K562 (cell line): ENCODE results near the gene ZNF286A. TPM values are rescaled to one million over a fixed set of nuclear protein-coding genes. Genes with fewer than 3 reads are reported as not detected.
"Not testable (repeated sequence)": the region's sequence is repeated elsewhere in the genome, so short reads cannot be mapped to it uniquely, and the experiment has no call there.

Experiments used
- ATAC-seq: fragments of 200-7000 bp; cut with Tn5 transposase; 3 replicates; pipeline ENCODE4 v1.9.1; 2020; ENCODE audit warnings: moderate library complexity
- BruUV-seq: library from RNA; stranded (reverse); fragments of 400-500 nt; replicated peaks from 2 replicates; lab custom pipeline; 2021; lab: Mats Ljungman, UMichigan
- CTCF ChIA-PET: fragments of 300-600 bp; formaldehyde crosslinking; extraction: SDS; loops from one replicate; lab custom pipeline; 2021; ENCODE audit warnings: low intra/inter-chr PET ratio; lab: Yijun Ruan, JAX
- POLR2A ChIA-PET: fragments of 300-600, 350-650 bp; sonication (Branson Sonifier 250); formaldehyde crosslinking; extraction: SDS; loops from one replicate; lab custom pipeline; 2021; ENCODE audit warnings: antibody characterized with exemption, inconsistent platforms; lab: Yijun Ruan, JAX
- DNase-seq, 4 experiments: peaks; one replicate each; pipeline versions ENCODE4 v3.0.0 to v3.0.0-alpha.2; 2011 to 2018; ENCODE audit warnings: low spot score in 3 of 4, mixed read lengths in 3 of 4; ENCODE audit errors: extremely low read depth in 1 of 4
- FAIRE-seq: peaks from 2 replicates; lab custom pipeline; 2011; peaks lifted over from hg19 to GRCh38; lab: Jason Lieb, UNC
- H2AFZ ChIP-seq: 2 replicates; pipeline ENCODE4 v1.6.0; 2011; ENCODE audit warnings: low read depth, low read length, control low read depth, inconsistent platforms
- H3K27ac ChIP-seq: fragments of 200-600 bp; 3 replicates; pipeline ENCODE4 v1.8.0; 2011; ENCODE audit warnings: low read depth, mild to moderate bottlenecking, control low read depth, inconsistent platforms, low read length, moderate library complexity, mixed read lengths; ENCODE audit errors: extremely low read depth
- H3K27me3 ChIP-seq, 2 experiments: fragments of 300-600 bp in 1 of 2; 2 replicates in 1 of 2; 3 replicates in 1 of 2; pipeline versions ENCODE4 v1.6.0 to v1.8.0; 2011; ENCODE audit warnings: inconsistent platforms in 2 of 2, low read length in 2 of 2, mild to moderate bottlenecking in 1 of 2, mixed read lengths in 1 of 2, moderate library complexity in 1 of 2; ENCODE audit not compliant: control insufficient read depth in 2 of 2, insufficient read depth in 2 of 2
- H3K36me3 ChIP-seq: fragments of 300-600 bp; 3 replicates; pipeline ENCODE4 v1.8.0; 2011; ENCODE audit warnings: mild to moderate bottlenecking, low read length, inconsistent platforms; ENCODE audit not compliant: control insufficient read depth, insufficient read depth
- H3K4me1 ChIP-seq, 2 experiments: fragments of 200-600 bp in 1 of 2; replicated peaks in 1 of 2; 2 replicates in 1 of 2; 3 replicates in 1 of 2; pipeline versions ENCODE4 v1.5.1 to v1.8.0; 2011; ENCODE audit warnings: inconsistent platforms in 2 of 2, low read length in 2 of 2, mild to moderate bottlenecking in 1 of 2, mixed read lengths in 1 of 2, moderate library complexity in 1 of 2; ENCODE audit not compliant: control insufficient read depth in 2 of 2, insufficient read depth in 2 of 2
- H3K4me2 ChIP-seq: 2 replicates; pipeline ENCODE4 v1.6.1; 2011; ENCODE audit warnings: low read length, control low read depth, inconsistent platforms, mixed read lengths; ENCODE audit not compliant: insufficient read depth
- H3K4me3 ChIP-seq: fragments of 200-600 bp; sonication (generic), shearing (Covaris generic); 2 replicates; pipeline ENCODE4 v1.5.1; 2016; ENCODE audit warnings: control low read depth, inconsistent platforms
- H3K79me2 ChIP-seq: fragments of 200-600 bp; 3 replicates; pipeline ENCODE4 v1.8.0; 2011; ENCODE audit warnings: low read length, inconsistent platforms; ENCODE audit not compliant: control insufficient read depth, insufficient read depth
- H3K9ac ChIP-seq, 2 experiments: 2 replicates each; pipeline versions ENCODE4 v1.6.0 to v1.6.1; 2011; ENCODE audit warnings: low read depth in 2 of 2, low read length in 2 of 2, control low read depth in 1 of 2, inconsistent platforms in 1 of 2, mild to moderate bottlenecking in 1 of 2, mixed read lengths in 1 of 2; ENCODE audit not compliant: insufficient read depth in 1 of 2
- H3K9me1 ChIP-seq: one replicate; pipeline ENCODE4 v1.6.0; 2011; ENCODE audit warnings: inconsistent platforms, mild to moderate bottlenecking, low read length, moderate library complexity; ENCODE audit not compliant: control insufficient read depth, insufficient read depth
- H3K9me3 ChIP-seq: replicated peaks from 2 replicates; pipeline ENCODE4 v1.5.1; 2011; ENCODE audit warnings: low read depth, low read length, inconsistent platforms; ENCODE audit not compliant: control insufficient read depth, insufficient read depth
- H4K20me1 ChIP-seq: replicated peaks from 2 replicates; pipeline ENCODE4 v1.6.1; 2011; ENCODE audit warnings: low read length, inconsistent platforms, mixed read lengths; ENCODE audit not compliant: control insufficient read depth, insufficient read depth
- WGBS: fragments of 100-300 bp; shearing (Covaris generic); methylation state at CpG from one replicate; pipeline ENCODE4 v1.1.6; 2016; ENCODE audit warnings: low coverage, mixed read lengths; ENCODE audit not compliant: insufficient coverage; ENCODE audit errors: missing lambda C conversion rate; 5-methylcytosine and 5-hydroxymethylcytosine counted together
- in situ Hi-C: fragments of 300-500 bp; cut with MboI; formaldehyde crosslinking; loops from 4 replicates; pipeline ENCODE4 v1.15.0; 2018; ENCODE audit warnings: inconsistent platforms, mixed read lengths
- intact Hi-C: fragments of 100-400 bp; cut with micrococcal nuclease; formaldehyde crosslinking; loops from 2 replicates; pipeline ENCODE4 v1.14.2; 2022
- polyA plus RNA-seq, 8 experiments: library from polyadenylated mRNA; depleted of rRNA in 4 of 8; stranded (reverse) in 5 of 8; unstranded in 3 of 8; fragments of >200 nt; fragmentation: Nextera tagmentation in 2 of 8; fragmentation: Illumina TruSeq in 1 of 8; extraction: Ambion mirVana in 2 of 8; extraction: Trizol in 1 of 8; gene quantifications; 2 replicates each; pipeline versions ENCODE4 v1.2.1 to v1.2.3, GENCODE V29; 2011 to 2014; ENCODE audit warnings: inconsistent platforms in 1 of 8, missing spikeins in 1 of 8
- total RNA-seq, 7 experiments: library from RNA; depleted of rRNA in 6 of 7; stranded (reverse); fragments of >200 nt in 6 of 7; fragmentation: Illumina TruSeq in 2 of 7; extraction: Trizol in 2 of 7; gene quantifications; 2 replicates each; pipeline versions ENCODE4 v1.2.1 to v1.2.3, GENCODE V29; 2011 to 2021; ENCODE audit warnings: low replicate concordance in 1 of 7

The ZNF286A gene
- total and polyA plus RNA-seq, 9 of the 15 experiments (the other 6 are each of a cell fraction or from before 2014, with no cell fraction given), result 9.0 to 23.1 (median 16.6) TPM

DNA sequence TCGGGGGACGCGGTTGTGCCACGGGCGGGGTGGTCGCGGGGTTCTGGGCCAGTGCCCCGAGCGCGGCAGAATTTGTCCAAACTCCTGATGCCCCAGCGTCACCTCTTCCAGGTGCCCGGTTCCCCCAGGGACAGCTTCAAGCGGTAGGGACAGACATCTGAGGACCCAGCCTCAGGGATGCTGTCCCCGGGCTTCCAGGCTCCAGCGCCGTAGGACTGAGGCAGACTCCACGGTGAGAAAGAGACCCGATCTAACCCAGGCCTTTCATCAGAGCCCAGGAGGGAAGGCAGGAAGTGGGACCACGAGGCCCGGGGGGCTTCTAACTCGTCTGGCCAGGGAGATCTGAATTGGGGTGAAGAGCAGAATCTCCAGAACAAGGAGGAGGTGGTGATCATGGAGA lies 385 bp downstream of the ZNF286A start:
- H3K9me1 ChIP-seq, FAIRE-seq, in situ Hi-C loops, H4K20me1 ChIP-seq, H3K4me1 ChIP-seq, H3K27ac ChIP-seq, CTCF ChIA-PET, H3K36me3 ChIP-seq, intact Hi-C loops, H3K79me2 ChIP-seq, DNase-seq, H3K9me3 ChIP-seq, H3K27me3 ChIP-seq: not testable (repeated sequence)
- peak overlapping the region; percentile 81 for H2AFZ ChIP-seq
- POLR2A ChIA-PET, result interaction anchor here (1.2 kb wide), 1 partner anchor 139 kb away, joined by 3 read pairs; no protein-coding TSS in a partner anchor
- peak overlapping the region in 1 of 2 experiments; percentile 73; a peak in 1 of 4 replicates for H3K9ac ChIP-seq
- no CpG with 5 or more reads among the region's 21 CpGs for WGBS
- peak overlapping the region; percentile 47 for H3K4me3 ChIP-seq
- BruUV-seq, result TSS peak; percentile 83
- ATAC-seq, result peak; percentile 57
- H3K4me2 ChIP-seq, result peak overlapping the region; percentile 49; the same call in 1 of the 2 replicates

GRCh38 chr17:15704239-15704638 lies 4.7 kb downstream of the ZNF286A start:
- H3K27me3 ChIP-seq, H3K9me1 ChIP-seq, FAIRE-seq, H3K9me3 ChIP-seq, in situ Hi-C loops, H3K4me2 ChIP-seq, H4K20me1 ChIP-seq, BruUV-seq, H3K27ac ChIP-seq, DNase-seq, CTCF ChIA-PET, H3K4me1 ChIP-seq, H3K79me2 ChIP-seq, H3K9ac ChIP-seq, POLR2A ChIA-PET, ATAC-seq, H2AFZ ChIP-seq, intact Hi-C loops, H3K4me3 ChIP-seq: not testable (repeated sequence)
- H3K36me3 ChIP-seq, result peaks cover 13% of the 10 kb centered on the region; the same call in 1 of the 3 replicates
- WGBS, result 87% methylated on average over 6 of the region's 33 CpGs

DNA sequence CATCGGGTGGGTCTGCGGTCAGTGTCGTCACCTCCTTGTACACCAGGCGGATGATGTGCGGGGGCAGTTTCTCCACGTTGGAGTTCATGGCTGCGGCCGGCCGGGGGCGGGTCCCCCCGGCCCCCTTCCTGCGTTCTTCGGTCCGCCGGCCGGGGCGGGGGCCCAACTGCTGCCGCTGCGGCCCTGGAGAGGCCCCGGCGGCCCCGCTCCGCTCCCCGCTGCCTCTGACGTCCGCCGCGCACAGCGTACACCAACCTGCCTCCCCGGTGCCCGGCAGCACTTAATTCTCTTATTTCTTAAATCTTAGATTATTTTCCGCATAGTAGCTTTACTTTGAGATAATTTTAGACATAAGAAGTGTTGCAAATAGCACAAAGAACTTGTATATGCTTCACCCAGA lies 5.3 kb downstream of the ZNF286A start:
- H3K27me3 ChIP-seq, in situ Hi-C loops, H3K4me2 ChIP-seq, CTCF ChIA-PET, H3K9ac ChIP-seq, H3K4me3 ChIP-seq, FAIRE-seq, H3K9me3 ChIP-seq, BruUV-seq, intact Hi-C loops, H3K9me1 ChIP-seq, H2AFZ ChIP-seq, DNase-seq, POLR2A ChIA-PET, H3K4me1 ChIP-seq, ATAC-seq, H4K20me1 ChIP-seq, H3K27ac ChIP-seq, H3K79me2 ChIP-seq: not testable (repeated sequence)
- peaks cover 13% of the 10 kb centered on the region; the same call in 1 of the 3 replicates for H3K36me3 ChIP-seq
- WGBS, result 100% methylated on average over 1 of the region's 32 CpGs

GRCh38 chr17:15708879-15709278 lies 9.3 kb downstream of the ZNF286A start:
- H3K9me1 ChIP-seq, H3K4me3 ChIP-seq, BruUV-seq, H3K27me3 ChIP-seq, H3K4me2 ChIP-seq, H2AFZ ChIP-seq, H3K79me2 ChIP-seq, intact Hi-C loops, in situ Hi-C loops, H3K9ac ChIP-seq, ATAC-seq, H3K27ac ChIP-seq, H3K9me3 ChIP-seq, DNase-seq, POLR2A ChIA-PET, H3K4me1 ChIP-seq, H4K20me1 ChIP-seq, FAIRE-seq, CTCF ChIA-PET: not testable (repeated sequence)
- H3K36me3 ChIP-seq, result peaks cover 13% of the 10 kb centered on the region; the same call in 1 of the 3 replicates
- WGBS, result 95% methylated on average over 2 of the region's 3 CpGs
